ENCODE results near the gene LY6G5B. TPM values are rescaled to one million over a fixed set of nuclear protein-coding genes. Genes with fewer than 3 reads are reported as not detected.

LY6G5B gene
- total RNA-seq, 1 donor from 2014 or later: 2.8 TPM

GRCh38 chr6:31630177-31630934, 39.4 kb upstream of the LY6G5B start:
- Histone ChIP-seq H3K9me3 (ENCODE audit: low read depth) (no peaks in the 10 kb centered on the region), H3K4me1 (no peaks in the 10 kb centered on the region), H3K4me2 (no peak overlapping the region), H3K9ac (no peak overlapping the region), H3K4me3 (no peak overlapping the region), H3F3A (ENCODE audit: low read depth) (peaks cover 70% of the 10 kb centered on the region), H3K27ac (no peak overlapping the region), H3K79me2 (ENCODE audit: low read depth) (peaks cover 70% of the 10 kb centered on the region), H3K27me3 (no peaks in the 10 kb centered on the region), H3K36me3 (peaks cover 29% of the 10 kb centered on the region), H2AFZ (replicated peaks) (no peak overlapping the region), H4K20me1 (ENCODE audit: low read depth) (peaks cover 92% of the 10 kb centered on the region)
- Mint-ChIP-seq H3K27ac (no peak overlapping the region), H3K4me1 (peaks cover 2% of the 10 kb centered on the region), H3K27me3 (ENCODE audit: insufficient read depth, low read depth) (peaks cover 13% of the 10 kb centered on the region), H3K4me3 (no peak overlapping the region), H3K36me3 (peaks cover 61% of the 10 kb centered on the region), H3K9me3 (no peaks in the 10 kb centered on the region)
- no peak for DNase-seq (ENCODE audit: low spot score)
- TF ChIP-seq EZH2phosphoT487 (IDR thresholded peaks at IDR 0.05): no peak
- no peak for TF ChIP-seq EZH2 (IDR thresholded peaks at IDR 0.05)
- TF ChIP-seq CTCF (IDR thresholded peaks at IDR 0.05): no peak

- no peak overlapping the region for H3K27ac Mint-ChIP-seq
- H3K79me2 ChIP-seq (ENCODE audit: low read depth): peaks cover 61% of the 10 kb centered on the region
- DNase-seq (ENCODE audit: low spot score): no peak
- H3F3A ChIP-seq (ENCODE audit: low read depth): peaks cover 69% of the 10 kb centered on the region
- peaks cover 23% of the 10 kb centered on the region for H3K36me3 ChIP-seq
- no peaks in the 10 kb centered on the region for H3K9me3 Mint-ChIP-seq
- H3K4me2 ChIP-seq: no peak overlapping the region
- peaks cover 2% of the 10 kb centered on the region for H3K4me1 Mint-ChIP-seq
- no peaks in the 10 kb centered on the region for H3K4me1 ChIP-seq
- H3K27ac ChIP-seq: no peak overlapping the region
- no peak overlapping the region for H2AFZ ChIP-seq (replicated peaks)
- no peaks in the 10 kb centered on the region for H3K27me3 ChIP-seq
- H3K36me3 Mint-ChIP-seq: peaks cover 58% of the 10 kb centered on the region
- H3K9me3 ChIP-seq (ENCODE audit: low read depth): no peaks in the 10 kb centered on the region
- peaks cover 90% of the 10 kb centered on the region for H4K20me1 ChIP-seq (ENCODE audit: low read depth)
- TF ChIP-seq EZH2phosphoT487 (IDR thresholded peaks at IDR 0.05): no peak
- TF ChIP-seq EZH2 (IDR thresholded peaks at IDR 0.05): no peak
- TF ChIP-seq CTCF (IDR thresholded peaks at IDR 0.05): no peak
- no peak overlapping the region for H3K4me3 Mint-ChIP-seq
- no peak overlapping the region for H3K9ac ChIP-seq
- H3K27me3 Mint-ChIP-seq (ENCODE audit: insufficient read depth, low read depth): peaks cover 8% of the 10 kb centered on the region
- no peak overlapping the region for H3K4me3 ChIP-seq
These were observed 38.6 kb upstream of the LY6G5B start for GRCh38 chr6:31631209-31631608.

GRCh38 chr6:31631681-31632278, 38.0 kb upstream of the LY6G5B start:
- H2AFZ ChIP-seq (replicated peaks): no peak overlapping the region
- no peak for TF ChIP-seq EZH2phosphoT487 (IDR thresholded peaks at IDR 0.05)
- no peak for TF ChIP-seq CTCF (IDR thresholded peaks at IDR 0.05)
- TF ChIP-seq EZH2 (IDR thresholded peaks at IDR 0.05): no peak
- no peaks in the 10 kb centered on the region for H3K9me3 Mint-ChIP-seq
- peak overlapping the region; percentile 1 for H3K9ac ChIP-seq
- H3K27me3 Mint-ChIP-seq (ENCODE audit: insufficient read depth, low read depth): peaks cover 8% of the 10 kb centered on the region
- no peak overlapping the region for H3K4me2 ChIP-seq
- peaks cover 17% of the 10 kb centered on the region for H3K36me3 ChIP-seq
- H3K27me3 ChIP-seq: no peaks in the 10 kb centered on the region
- H4K20me1 ChIP-seq (ENCODE audit: low read depth): peaks cover 89% of the 10 kb centered on the region
- H3K9me3 ChIP-seq (ENCODE audit: low read depth): no peaks in the 10 kb centered on the region
- H3K4me1 Mint-ChIP-seq: peaks cover 2% of the 10 kb centered on the region
- no peak overlapping the region for H3K4me3 Mint-ChIP-seq
- no peaks in the 10 kb centered on the region for H3K4me1 ChIP-seq
- H3K27ac ChIP-seq: peak overlapping the region; percentile 77
- H3K4me3 ChIP-seq: no peak overlapping the region
- DNase-seq (ENCODE audit: low spot score): no peak
- H3F3A ChIP-seq (ENCODE audit: low read depth): peaks cover 69% of the 10 kb centered on the region
- no peak overlapping the region for H3K27ac Mint-ChIP-seq
- H3K79me2 ChIP-seq (ENCODE audit: low read depth): peaks cover 56% of the 10 kb centered on the region
- H3K36me3 Mint-ChIP-seq: peaks cover 57% of the 10 kb centered on the region

Data from neural progenitor cell (in vitro differentiated cells).